Measurements from ENCODE around the gene COL18A1.
A peak's percentile ranks its signal among the peaks of the same experiment; 100 is the strongest.

Gene COL18A1

GRCh38 chr21:45537111-45537745, 132.3 kb downstream of the COL18A1 start:
- Histone ChIP-seq H3K4me1 (ENCODE audit: control insufficient read depth, insufficient read depth, low read length) (0 out of 2 replicates have a peak, but pooled peaks cover 5% of the 10 kb centered on the region), H3K27ac (ENCODE audit: low read depth, low read length) (no peak overlapping the region), H3K36me3 (ENCODE audit: control insufficient read depth, insufficient read depth, low read length) (peaks cover 22% of the 10 kb centered on the region)

GRCh38 chr21:45537746-45538291, 132.9 kb downstream of the COL18A1 start:
- Histone ChIP-seq H3K36me3 (ENCODE audit: control insufficient read depth, insufficient read depth, low read length) (peaks cover 22% of the 10 kb centered on the region), H3K27me3 (ENCODE audit: control insufficient read depth, insufficient read depth, low read length) (no peaks in the 10 kb centered on the region), H3K4me1 (ENCODE audit: control insufficient read depth, insufficient read depth, low read length) (0 out of 2 replicates have a peak, but pooled peaks cover 5% of the 10 kb centered on the region)

More at GRCh38 chr21:45537111-45537745, 132.3 kb downstream of the COL18A1 start:
- Histone ChIP-seq H3K27me3 (ENCODE audit: control insufficient read depth, insufficient read depth, low read length) (no peaks in the 10 kb centered on the region), H3K9me3 (ENCODE audit: control insufficient read depth, insufficient read depth, low read length) (no peaks in the 10 kb centered on the region), H3K9ac (ENCODE audit: low read depth, low read length) (no peak overlapping the region), H3K4me3 (ENCODE audit: low read depth, low read length) (no peak overlapping the region)

GRCh38 chr21:45538381-45539045, 133.5 kb downstream of the COL18A1 start:
- Histone ChIP-seq H3K9ac (ENCODE audit: low read depth, low read length) (no peak overlapping the region), H3K36me3 (ENCODE audit: control insufficient read depth, insufficient read depth, low read length) (peaks cover 22% of the 10 kb centered on the region), H3K27ac (ENCODE audit: low read depth, low read length) (no peak overlapping the region), H3K4me1 (ENCODE audit: control insufficient read depth, insufficient read depth, low read length) (0 out of 2 replicates have a peak, but pooled peaks cover 5% of the 10 kb centered on the region), H3K9me3 (ENCODE audit: control insufficient read depth, insufficient read depth, low read length) (no peaks in the 10 kb centered on the region), H3K4me3 (ENCODE audit: low read depth, low read length) (no peak overlapping the region), H3K27me3 (ENCODE audit: control insufficient read depth, insufficient read depth, low read length) (no peaks in the 10 kb centered on the region)

More at GRCh38 chr21:45537746-45538291, 132.9 kb downstream of the COL18A1 start:
- Histone ChIP-seq H3K9me3 (ENCODE audit: control insufficient read depth, insufficient read depth, low read length) (no peaks in the 10 kb centered on the region), H3K9ac (ENCODE audit: low read depth, low read length) (no peak overlapping the region), H3K4me3 (ENCODE audit: low read depth, low read length) (no peak overlapping the region), H3K27ac (ENCODE audit: low read depth, low read length) (no peak overlapping the region)

- H3K4me3 ChIP-seq (ENCODE audit: low read depth, low read length) = no peak overlapping the region
- H3K9me3 ChIP-seq (ENCODE audit: control insufficient read depth, insufficient read depth, low read length) = no peaks in the 10 kb centered on the region
- H3K27ac ChIP-seq (ENCODE audit: low read depth, low read length) = no peak overlapping the region
- H3K27me3 ChIP-seq (ENCODE audit: control insufficient read depth, insufficient read depth, low read length) = no peaks in the 10 kb centered on the region
- H3K9ac ChIP-seq (ENCODE audit: low read depth, low read length) = no peak overlapping the region
- peaks cover 22% of the 10 kb centered on the region for H3K36me3 ChIP-seq (ENCODE audit: control insufficient read depth, insufficient read depth, low read length)
- H3K4me1 ChIP-seq (ENCODE audit: control insufficient read depth, insufficient read depth, low read length) = 0 out of 2 replicates have a peak, but pooled peaks cover 5% of the 10 kb centered on the region
Observed at GRCh38 chr21:45539046-45539795, 134.3 kb downstream of the COL18A1 start.

GRCh38 chr21:45539796-45540600, 135.0 kb downstream of the COL18A1 start:
- no peak overlapping the region for H3K27ac ChIP-seq (ENCODE audit: low read depth, low read length)
- peaks cover 18% of the 10 kb centered on the region for H3K36me3 ChIP-seq (ENCODE audit: control insufficient read depth, insufficient read depth, low read length)
- H3K9ac ChIP-seq (ENCODE audit: low read depth, low read length) = no peak overlapping the region
- H3K27me3 ChIP-seq (ENCODE audit: control insufficient read depth, insufficient read depth, low read length) = no peaks in the 10 kb centered on the region
- no peak overlapping the region for H3K4me3 ChIP-seq (ENCODE audit: low read depth, low read length)
- no peaks in the 10 kb centered on the region for H3K9me3 ChIP-seq (ENCODE audit: control insufficient read depth, insufficient read depth, low read length)
- H3K4me1 ChIP-seq (ENCODE audit: control insufficient read depth, insufficient read depth, low read length) = 0 out of 2 replicates have a peak, but pooled peaks cover 5% of the 10 kb centered on the region

- no peaks in the 10 kb centered on the region for H3K27me3 ChIP-seq (ENCODE audit: control insufficient read depth, insufficient read depth, low read length)
- no peak overlapping the region for H3K4me3 ChIP-seq (ENCODE audit: low read depth, low read length)
- no peaks in the 10 kb centered on the region for H3K9me3 ChIP-seq (ENCODE audit: control insufficient read depth, insufficient read depth, low read length)
- H3K36me3 ChIP-seq (ENCODE audit: control insufficient read depth, insufficient read depth, low read length) = peaks cover 16% of the 10 kb centered on the region
- H3K9ac ChIP-seq (ENCODE audit: low read depth, low read length) = no peak overlapping the region
- no peak overlapping the region for H3K27ac ChIP-seq (ENCODE audit: low read depth, low read length)
- 0 out of 2 replicates have a peak, but pooled peaks cover 5% of the 10 kb centered on the region for H3K4me1 ChIP-seq (ENCODE audit: control insufficient read depth, insufficient read depth, low read length)
Observed at GRCh38 chr21:45540601-45540970, 135.6 kb downstream of the COL18A1 start.

- Histone ChIP-seq H3K9me3 (ENCODE audit: control insufficient read depth, insufficient read depth, low read length) (no peaks in the 10 kb centered on the region), H3K27ac (ENCODE audit: low read depth, low read length) (no peak overlapping the region), H3K4me1 (ENCODE audit: control insufficient read depth, insufficient read depth, low read length) (0 out of 2 replicates have a peak, but pooled peaks cover 5% of the 10 kb centered on the region), H3K4me3 (ENCODE audit: low read depth, low read length) (peak overlapping the region; percentile 72), H3K36me3 (ENCODE audit: control insufficient read depth, insufficient read depth, low read length) (peaks cover 9% of the 10 kb centered on the region), H3K27me3 (ENCODE audit: control insufficient read depth, insufficient read depth, low read length) (no peaks in the 10 kb centered on the region), H3K9ac (ENCODE audit: low read depth, low read length) (peak overlapping the region; percentile 48; the same call in 1 of the 2 replicates)
Observed at GRCh38 chr21:45541221-45542039, 136.5 kb downstream of the COL18A1 start.

GRCh38 chr21:45542242-45542666, 137.3 kb downstream of the COL18A1 start, which contains the start of gene SLC19A1:
Gene SLC19A1 (minus strand): TSS chr21:45542440. CDS start chr21:45537959, 4,481 bp downstream.
- H3K27ac ChIP-seq (ENCODE audit: low read depth, low read length) = no peak within 1 kb of the TSS
- 0 out of 2 replicates have a peak, but pooled peaks cover 5% of the 10 kb centered on the region for H3K4me1 ChIP-seq (ENCODE audit: control insufficient read depth, insufficient read depth, low read length)
- H3K4me3 ChIP-seq (ENCODE audit: low read depth, low read length) = peak within 1 kb of the TSS; percentile 72
- no peaks in the 10 kb centered on the region for H3K9me3 ChIP-seq (ENCODE audit: control insufficient read depth, insufficient read depth, low read length)
- no peaks in the 10 kb centered on the region for H3K27me3 ChIP-seq (ENCODE audit: control insufficient read depth, insufficient read depth, low read length)
- H3K36me3 ChIP-seq (ENCODE audit: control insufficient read depth, insufficient read depth, low read length) = peaks cover 3% of the 10 kb centered on the region; the same call in 1 of the 2 replicates
- peak within 1 kb of the TSS; percentile 48; the same call in 1 of the 2 replicates for H3K9ac ChIP-seq (ENCODE audit: low read depth, low read length)

- no peak overlapping the region for H3K27ac ChIP-seq (ENCODE audit: low read depth, low read length)
- H3K36me3 ChIP-seq (ENCODE audit: control insufficient read depth, insufficient read depth, low read length) = peaks cover 1% of the 10 kb centered on the region; the same call in 1 of the 2 replicates
- H3K9ac ChIP-seq (ENCODE audit: low read depth, low read length) = no peak overlapping the region
- H3K9me3 ChIP-seq (ENCODE audit: control insufficient read depth, insufficient read depth, low read length) = no peaks in the 10 kb centered on the region
- 0 out of 2 replicates have a peak, but pooled peaks cover 5% of the 10 kb centered on the region for H3K4me1 ChIP-seq (ENCODE audit: control insufficient read depth, insufficient read depth, low read length)
- H3K4me3 ChIP-seq (ENCODE audit: low read depth, low read length) = peak overlapping the region; percentile 56; the same call in 1 of the 2 replicates
- no peaks in the 10 kb centered on the region for H3K27me3 ChIP-seq (ENCODE audit: control insufficient read depth, insufficient read depth, low read length)
Observed at GRCh38 chr21:45542667-45543370, 137.9 kb downstream of the COL18A1 start.
